Measurements from ENCODE around the gene BRD4.
"Not testable (repeated sequence)": the region's sequence is repeated elsewhere in the genome, so short reads cannot be mapped to it uniquely, and the experiment has no call there.

DNA sequence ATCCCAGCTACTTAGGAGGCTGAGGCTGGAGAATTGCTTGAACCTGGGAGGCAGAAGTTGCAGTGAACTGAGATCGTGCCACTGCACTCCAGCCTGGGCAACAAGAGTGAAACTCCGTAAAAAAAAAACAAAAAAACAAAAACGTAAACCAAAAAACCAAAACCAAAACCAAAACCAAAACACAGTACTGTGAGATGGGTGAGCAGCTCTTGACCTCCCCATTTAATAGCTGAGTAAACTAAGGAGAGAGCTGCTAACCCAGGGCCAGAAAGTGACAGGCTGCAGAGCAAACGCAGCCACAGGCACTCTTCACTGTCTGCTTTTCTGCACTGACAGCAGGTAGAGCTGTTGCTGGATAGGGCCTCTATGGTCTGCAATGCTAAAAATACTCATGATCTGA, 27.7 kb upstream of the BRD4 start:
- TF ChIP-seq POLR2A, CTCF, POLR2AphosphoS5 (IDR thresholded peaks at IDR 0.05): not testable (repeated sequence)
